ENCODE results near the gene SOX1.

DNA sequence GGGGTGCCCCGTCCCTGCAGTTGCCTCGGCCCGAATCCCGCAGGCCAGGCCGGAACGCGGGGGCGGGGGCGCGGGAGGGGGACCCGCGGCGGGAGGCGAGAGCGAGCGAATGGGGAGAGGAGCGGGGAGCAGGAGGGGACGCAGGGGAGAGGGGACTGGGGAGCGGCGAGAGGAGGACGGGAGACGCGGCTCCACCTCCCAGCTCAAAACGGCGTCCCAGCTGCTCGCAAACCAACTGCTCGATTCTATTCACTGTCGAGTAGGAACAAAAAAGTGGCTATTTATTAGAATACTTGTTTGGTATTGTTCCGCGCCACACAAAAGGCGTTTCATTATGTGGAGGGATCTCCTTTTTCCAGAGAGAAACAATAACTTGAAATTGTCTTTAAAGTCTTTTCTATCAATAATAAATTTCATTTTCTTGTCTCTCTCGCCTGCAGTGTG is 10.6 kb upstream of the SOX1 start:
- TF ChIP-seq, protein P1, sequence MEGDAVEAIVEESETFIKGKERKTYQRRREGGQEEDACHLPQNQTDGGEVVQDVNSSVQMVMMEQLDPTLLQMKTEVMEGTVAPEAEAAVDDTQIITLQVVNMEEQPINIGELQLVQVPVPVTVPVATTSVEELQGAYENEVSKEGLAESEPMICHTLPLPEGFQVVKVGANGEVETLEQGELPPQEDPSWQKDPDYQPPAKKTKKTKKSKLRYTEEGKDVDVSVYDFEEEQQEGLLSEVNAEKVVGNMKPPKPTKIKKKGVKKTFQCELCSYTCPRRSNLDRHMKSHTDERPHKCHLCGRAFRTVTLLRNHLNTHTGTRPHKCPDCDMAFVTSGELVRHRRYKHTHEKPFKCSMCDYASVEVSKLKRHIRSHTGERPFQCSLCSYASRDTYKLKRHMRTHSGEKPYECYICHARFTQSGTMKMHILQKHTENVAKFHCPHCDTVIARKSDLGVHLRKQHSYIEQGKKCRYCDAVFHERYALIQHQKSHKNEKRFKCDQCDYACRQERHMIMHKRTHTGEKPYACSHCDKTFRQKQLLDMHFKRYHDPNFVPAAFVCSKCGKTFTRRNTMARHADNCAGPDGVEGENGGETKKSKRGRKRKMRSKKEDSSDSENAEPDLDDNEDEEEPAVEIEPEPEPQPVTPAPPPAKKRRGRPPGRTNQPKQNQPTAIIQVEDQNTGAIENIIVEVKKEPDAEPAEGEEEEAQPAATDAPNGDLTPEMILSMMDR (IDR thresholded peaks at IDR 0.05): no peak
- TF ChIP-seq POLR2AphosphoS5 (IDR thresholded peaks at IDR 0.05) (no peak), POLR2A (IDR thresholded peaks at IDR 0.05) (no peak), EP300 (IDR thresholded peaks at IDR 0.05) (no peak)
